HepG2 (cell line): Measurements from ENCODE around the gene SCYL1. TPM values are rescaled to one million over a fixed set of nuclear protein-coding genes. Genes with fewer than 3 reads are reported as not detected.

Source experiments
- ATAC-seq: fragments of 200-7000 bp; cut with Tn5 transposase; 3 replicates; pipeline ENCODE4 v1.9.1; 2020; ENCODE audit warnings: mild to moderate bottlenecking, moderate library complexity
- BruUV-seq: library from RNA; stranded (reverse); fragments of 400-500 nt; replicated peaks from 2 replicates; lab custom pipeline; 2021; lab: Mats Ljungman, UMichigan
- CTCF ChIA-PET: fragments of 300-600 bp; formaldehyde crosslinking; extraction: SDS; loops from one replicate; lab custom pipeline; 2021; ENCODE audit warnings: low total read pairs, inconsistent platforms, low intra/inter-chr PET ratio; lab: Yijun Ruan, JAX
- POLR2A ChIA-PET: fragments of 350-600 bp; sonication (Branson Sonifier 250); formaldehyde crosslinking; loops from one replicate; lab custom pipeline; 2020; ENCODE audit warnings: antibody characterized with exemption, inconsistent platforms; lab: Yijun Ruan, JAX
- DNase-seq: peaks from one replicate; pipeline ENCODE4 v3.0.0-alpha.2; 2015; ENCODE audit warnings: low spot score
- FAIRE-seq: peaks from 3 replicates; lab custom pipeline; 2011; peaks lifted over from hg19 to GRCh38; lab: Jason Lieb, UNC
- H2AFZ ChIP-seq: one replicate; pipeline ENCODE4 v1.6.1; 2011; ENCODE audit warnings: low read length, inconsistent platforms
- H3K27ac ChIP-seq: fragments of 300-600 bp; 3 replicates; pipeline ENCODE4 v1.8.0; 2011; ENCODE audit warnings: mixed run types, mild to moderate bottlenecking, mixed read lengths, low read length, inconsistent platforms; ENCODE audit not compliant: insufficient read depth; ENCODE audit errors: extremely low read length
- H3K27me3 ChIP-seq, 2 experiments: fragments of 200-600 bp in 1 of 2; 2 replicates in 1 of 2; 3 replicates in 1 of 2; pipeline versions ENCODE4 v1.6.0 to v1.8.0; 2011; ENCODE audit warnings: low read length in 2 of 2, mild to moderate bottlenecking in 2 of 2, moderate library complexity in 2 of 2, inconsistent platforms in 1 of 2; ENCODE audit not compliant: insufficient read depth in 2 of 2, control insufficient read depth in 1 of 2
- H3K36me3 ChIP-seq, 2 experiments: fragments of 200-600 bp in 1 of 2; replicated peaks in 1 of 2; 2 replicates in 1 of 2; 3 replicates in 1 of 2; pipeline versions ENCODE4 v1.5.1 to v1.8.0; 2011; ENCODE audit warnings: low read length in 2 of 2, inconsistent platforms in 1 of 2; ENCODE audit not compliant: insufficient read depth in 2 of 2, control insufficient read depth in 1 of 2
- H3K4me1 ChIP-seq: 2 replicates; pipeline ENCODE4 v1.5.1; 2012; ENCODE audit warnings: low read length, inconsistent platforms; ENCODE audit not compliant: insufficient read depth
- H3K4me2 ChIP-seq: 2 replicates; pipeline ENCODE4 v1.6.0; 2011; ENCODE audit warnings: low read depth, low read length, inconsistent platforms
- H3K4me3 ChIP-seq, 3 experiments: fragments of 200-600 bp in 1 of 3; sonication (generic), shearing (Covaris generic) in 1 of 3; replicated peaks in 1 of 3; 2 replicates each; pipeline ENCODE4 v1.5.1; 2011 to 2016; ENCODE audit warnings: low read length in 3 of 3, inconsistent platforms in 2 of 3, low read depth in 2 of 3, mild to moderate bottlenecking in 2 of 3, control low read depth in 1 of 3, mixed read lengths in 1 of 3; ENCODE audit not compliant: insufficient read depth in 1 of 3
- H3K79me2 ChIP-seq: one replicate; pipeline ENCODE4 v1.6.1; 2011; ENCODE audit warnings: low read length, inconsistent platforms; ENCODE audit not compliant: insufficient read depth
- H3K9ac ChIP-seq: 2 replicates; pipeline ENCODE4 v1.6.0; 2011; ENCODE audit warnings: mild to moderate bottlenecking, low read depth, low read length, inconsistent platforms; ENCODE audit not compliant: insufficient read depth
- H3K9me3 ChIP-seq: 2 replicates; pipeline ENCODE4 v1.5.1; 2012; ENCODE audit warnings: mild to moderate bottlenecking, low read length
- H4K20me1 ChIP-seq: 2 replicates; pipeline ENCODE4 v1.6.0; 2011; ENCODE audit warnings: inconsistent platforms, mild to moderate bottlenecking, low read length, moderate library complexity; ENCODE audit not compliant: insufficient read depth
- HOXD1 ChIP-seq: sonication (generic); formaldehyde crosslinking; IDR thresholded peaks from 2 replicates; pipeline ENCODE4 v1.5.0; 2020; ENCODE audit warnings: missing genetic modification reagents
- MXD4 ChIP-seq: IDR thresholded peaks from 2 replicates; pipeline ENCODE4 v1.6.1; 2016; ENCODE audit warnings: mild to moderate bottlenecking, missing biosample characterization, missing genetic modification reagents
- NFAT5 ChIP-seq: sonication (generic); formaldehyde crosslinking; IDR thresholded peaks from 2 replicates; pipeline ENCODE4 v1.4.0; 2020; ENCODE audit warnings: missing genetic modification reagents
- PAF1 ChIP-seq: IDR thresholded peaks from 2 replicates; pipeline ENCODE4 v1.6.1; 2016; ENCODE audit warnings: missing genetic modification reagents, missing compliant biosample characterization
- PHF8 ChIP-seq: sonication (generic); formaldehyde crosslinking; IDR thresholded peaks from 2 replicates; pipeline ENCODE4 v1.5.0; 2020; ENCODE audit warnings: missing genetic modification reagents
- POLR2A ChIP-seq, 2 experiments: IDR thresholded peaks; 2 replicates each; pipeline ENCODE4 v1.6.1; 2011; ENCODE audit warnings: low read depth in 2 of 2, low read length in 2 of 2, mild to moderate bottlenecking in 1 of 2, moderate library complexity in 1 of 2; ENCODE audit not compliant: insufficient read depth in 1 of 2
- SKI ChIP-seq: fragments of 450-650 bp; IDR thresholded peaks from one replicate; pipeline ENCODE4 v1.6.1; 2018; ENCODE audit warnings: mild to moderate bottlenecking; ENCODE audit not compliant: partially characterized antibody
- SMAD1 ChIP-seq: sonication (generic); formaldehyde crosslinking; IDR thresholded peaks from 2 replicates; pipeline ENCODE4 v1.4.0; 2020; ENCODE audit warnings: missing genetic modification reagents, low read depth, mild to moderate bottlenecking, borderline replicate concordance
- SOX5 ChIP-seq: IDR thresholded peaks from 2 replicates; pipeline ENCODE4 v1.6.1; 2016; ENCODE audit warnings: borderline replicate concordance
- STAT5B ChIP-seq: sonication (generic); formaldehyde crosslinking; IDR thresholded peaks from 2 replicates; pipeline ENCODE4 v1.4.0; 2020; ENCODE audit warnings: missing genetic modification reagents
- ZBTB33 ChIP-seq: sonication (generic); formaldehyde crosslinking; IDR thresholded peaks from 2 replicates; pipeline ENCODE4 v1.4.0; 2020; ENCODE audit warnings: missing genetic modification reagents
- ZC3H4 ChIP-seq: sonication (generic); formaldehyde crosslinking; IDR thresholded peaks from 2 replicates; pipeline ENCODE4 v1.4.0; 2020; ENCODE audit warnings: missing genetic modification reagents, borderline replicate concordance
- ZNF205 ChIP-seq: IDR thresholded peaks from 2 replicates; pipeline ENCODE4 v1.6.1; 2018; ENCODE audit warnings: missing biosample characterization, missing genetic modification reagents
- ZNF513 ChIP-seq: sonication (generic); formaldehyde crosslinking; conservative IDR thresholded peaks from 2 replicates; pipeline ENCODE4 v1.5.0; 2020; ENCODE audit warnings: missing genetic modification reagents
- WGBS: methylation state at CpG from one replicate; pipeline ENCODE4 v1.1.6; 2017; ENCODE audit warnings: low lambda C conversion rate; 5-methylcytosine and 5-hydroxymethylcytosine counted together
- in situ Hi-C: cut with HindIII; loops from 2 replicates; pipeline ENCODE4 v1.10.0; 2017; ENCODE audit warnings: low pct_unique_long_range_greater_than_20kb; ENCODE audit not compliant: extremely low pct_ligation_motif_present
- intact Hi-C: fragments of 100-400 bp; cut with micrococcal nuclease; formaldehyde crosslinking; loops from one replicate; pipeline ENCODE4 v1.10.0; 2022; ENCODE audit not compliant: unreplicated experiment
- polyA plus RNA-seq, 8 experiments: library from polyadenylated mRNA; depleted of rRNA in 3 of 8; stranded (reverse) in 7 of 8; unstranded in 1 of 8; fragments of >200 nt; fragmentation: Illumina TruSeq in 4 of 8; extraction: Trizol in 4 of 8; gene quantifications; 2 replicates each; pipeline versions ENCODE4 v1.2.1 to v1.2.3, GENCODE V29; 2011 to 2016; ENCODE audit warnings: low read depth in 4 of 8, missing spikeins in 1 of 8, mixed read lengths in 1 of 8; ENCODE audit not compliant: insufficient read depth in 1 of 8
- total RNA-seq, 5 experiments: library from RNA; depleted of rRNA; stranded (reverse); fragments of >200 nt; fragmentation: Illumina TruSeq; extraction: Trizol; gene quantifications; 2 replicates each; pipeline ENCODE4 v1.2.3, GENCODE V29; 2016; ENCODE audit warnings: low read depth in 1 of 5

SCYL1 gene
- total and polyA plus RNA-seq, 2 of the 13 experiments (the other 11 are each of a cell fraction or from before 2014, with no cell fraction given): 65.9 to 103 TPM

- no peak overlapping the region for H2AFZ ChIP-seq
- H3K4me1 ChIP-seq: peaks cover 32% of the 10 kb centered on the region
- BruUV-seq: no TSS peak
- H3K4me2 ChIP-seq: peak overlapping the region; percentile 78
- intact Hi-C loops: no loop called here
- H3K27me3 ChIP-seq: no peaks in the 10 kb centered on the region; a peak in 2 of 5 replicates
- DNase-seq: no peak
- no peak for FAIRE-seq
- WGBS: 2% methylated on average over 20 of the region's 20 CpGs
- peaks cover 6 to 34% of the 10 kb centered on the region in 2 experiments for H3K36me3 ChIP-seq
- H3K27ac ChIP-seq: peak overlapping the region; percentile 100
- in situ Hi-C loops: loop anchor here (10.0 kb wide), 1 partner anchor 46 kb away; no protein-coding TSS in a partner anchor
- no peaks in the 10 kb centered on the region for H3K9me3 ChIP-seq
- no peak for ATAC-seq
- ChIA-PET CTCF (no interaction called here), POLR2A (interaction anchor here (0.9 to 27.3 kb wide), 18 partner anchors 7 to 226 kb away, joined by 3 to 1590 read pairs (median 10); partner anchors contain the start of genes CDC42EP2, FRMD8, MAP3K11 and NEAT1)
- H3K79me2 ChIP-seq: peaks cover 80% of the 10 kb centered on the region
- H3K4me3 ChIP-seq: peak overlapping the region; percentile 85 to 93 (median 89)
- peak overlapping the region; percentile 99 for H3K9ac ChIP-seq
- peaks cover 59% of the 10 kb centered on the region for H4K20me1 ChIP-seq
- no peak for TF ChIP-seq STAT5B (CRISPR knock-in tag)
- TF ChIP-seq ZBTB33 (CRISPR knock-in tag): no peak
- TF ChIP-seq POLR2A (IDR thresholded peaks at IDR 0.05; ENCODE audit: insufficient read depth in 1 of 2, low read depth in 2 of 2, low read length in 2 of 2): peak; percentile 63; a peak in 3 of 4 replicates
- TF ChIP-seq SKI: no peak
- 0 out of 2 replicates have a peak, but pooled peaks have one; percentile 46 for TF ChIP-seq MXD4 (CRISPR knock-in tag)
- no peak for TF ChIP-seq NFAT5 (CRISPR knock-in tag)
- no peak for TF ChIP-seq SMAD1 (CRISPR knock-in tag)
- TF ChIP-seq PHF8 (CRISPR knock-in tag): 0 out of 2 replicates have a peak, but pooled peaks have one; percentile 15
- 0 out of 2 replicates have a peak, but pooled peaks have one; percentile 51 for TF ChIP-seq ZNF205 (CRISPR knock-in tag)
- TF ChIP-seq PAF1 (CRISPR knock-in tag): peak; percentile 77; the same call in 1 of the 2 replicates
- 0 out of 2 replicates have a peak, but pooled peaks have one; percentile 41 for TF ChIP-seq ZC3H4 (CRISPR knock-in tag)
- TF ChIP-seq SOX5: no peak
- no peak for TF ChIP-seq HOXD1
- TF ChIP-seq ZNF513 (CRISPR knock-in tag): no peak
Measured at GRCh38 chr11:65500387-65501185, 24.3 kb upstream of the SCYL1 start.
